Testis (tissue), 2 donors: ENCODE measurements around the gene LYG2.
"Not testable (repeated sequence)": the region's sequence is repeated elsewhere in the genome, so short reads cannot be mapped to it uniquely, and the experiment has no call there.

ENCODE experiments used
- POLR2A ChIP-seq: fragments of 450-650 bp; IDR thresholded peaks from one replicate; pipeline ENCODE4 v1.6.1; 2017; ENCODE audit warnings: antibody characterized with exemption, mild to moderate bottlenecking, moderate library complexity
- TF ChIP-seq, protein P1 (sequence below), 3 experiments: fragments of 450-650 bp in 2 of 3; fragments of 200-600 bp in 1 of 3; sonication (generic) in 1 of 3; IDR thresholded peaks; one replicate each; pipeline ENCODE4 v1.5.1; 2016 to 2019; ENCODE audit warnings: antibody characterized with exemption in 3 of 3, mild to moderate bottlenecking in 2 of 3, moderate library complexity in 1 of 3

GRCh38 chr2:99278195-99278765, 22.8 kb upstream of the LYG2 start:
- TF ChIP-seq, protein P1, sequence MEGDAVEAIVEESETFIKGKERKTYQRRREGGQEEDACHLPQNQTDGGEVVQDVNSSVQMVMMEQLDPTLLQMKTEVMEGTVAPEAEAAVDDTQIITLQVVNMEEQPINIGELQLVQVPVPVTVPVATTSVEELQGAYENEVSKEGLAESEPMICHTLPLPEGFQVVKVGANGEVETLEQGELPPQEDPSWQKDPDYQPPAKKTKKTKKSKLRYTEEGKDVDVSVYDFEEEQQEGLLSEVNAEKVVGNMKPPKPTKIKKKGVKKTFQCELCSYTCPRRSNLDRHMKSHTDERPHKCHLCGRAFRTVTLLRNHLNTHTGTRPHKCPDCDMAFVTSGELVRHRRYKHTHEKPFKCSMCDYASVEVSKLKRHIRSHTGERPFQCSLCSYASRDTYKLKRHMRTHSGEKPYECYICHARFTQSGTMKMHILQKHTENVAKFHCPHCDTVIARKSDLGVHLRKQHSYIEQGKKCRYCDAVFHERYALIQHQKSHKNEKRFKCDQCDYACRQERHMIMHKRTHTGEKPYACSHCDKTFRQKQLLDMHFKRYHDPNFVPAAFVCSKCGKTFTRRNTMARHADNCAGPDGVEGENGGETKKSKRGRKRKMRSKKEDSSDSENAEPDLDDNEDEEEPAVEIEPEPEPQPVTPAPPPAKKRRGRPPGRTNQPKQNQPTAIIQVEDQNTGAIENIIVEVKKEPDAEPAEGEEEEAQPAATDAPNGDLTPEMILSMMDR (IDR thresholded peaks at IDR 0.05): not testable (repeated sequence)
- TF ChIP-seq POLR2A: not testable (repeated sequence)
